ENCODE results near the gene NT5M.
"Not testable (repeated sequence)": the region's sequence is repeated elsewhere in the genome, so short reads cannot be mapped to it uniquely, and the experiment has no call there.

Gene NT5M

GRCh38 chr17:17379197-17379991 lies 76.2 kb downstream of the NT5M start:
- no peak for DNase-seq

GRCh38 chr17:17380145-17380925 lies 77.2 kb downstream of the NT5M start:
- DNase-seq: no peak

GRCh38 chr17:17381446-17382064 lies 78.4 kb downstream of the NT5M start:
- no peak for DNase-seq

GRCh38 chr17:17382065-17382459 lies 78.9 kb downstream of the NT5M start:
- no peak for DNase-seq

GRCh38 chr17:17382971-17383370 lies 79.8 kb downstream of the NT5M start:
- no peak for DNase-seq

GRCh38 chr17:17383431-17384290 lies 80.5 kb downstream of the NT5M start:
- not testable (repeated sequence) for DNase-seq

- no peak for DNase-seq
Measured at GRCh38 chr17:17384291-17384615, 81.1 kb downstream of the NT5M start.

- no peak for DNase-seq
Measured at GRCh38 chr17:17384961-17385360, 81.8 kb downstream of the NT5M start.

GRCh38 chr17:17385491-17385890 lies 82.3 kb downstream of the NT5M start:
- DNase-seq: no peak

- no peak for DNase-seq
Measured at GRCh38 chr17:17386094-17386800, 83.1 kb downstream of the NT5M start.

GRCh38 chr17:17387017-17387497 lies 83.9 kb downstream of the NT5M start:
- DNase-seq: no peak

GRCh38 chr17:17387498-17388362 lies 84.6 kb downstream of the NT5M start:
- no peak for DNase-seq

- DNase-seq: no peak
Measured at GRCh38 chr17:17388657-17389496, 85.7 kb downstream of the NT5M start.

- DNase-seq: no peak
Measured at GRCh38 chr17:17391668-17392370, 88.6 kb downstream of the NT5M start.

- DNase-seq: no peak
Measured at GRCh38 chr17:17393976-17394375, 90.8 kb downstream of the NT5M start.

- no peak for DNase-seq
Measured at GRCh38 chr17:17394494-17394893, 91.3 kb downstream of the NT5M start.

GRCh38 chr17:17395246-17395802 lies 92.2 kb downstream of the NT5M start:
- DNase-seq: no peak

GRCh38 chr17:17395885-17396284 lies 92.7 kb downstream of the NT5M start:
- no peak for DNase-seq
